H1 (cell line): ENCODE measurements around the gene LRRK1. TPM values are rescaled to one million over a fixed set of nuclear protein-coding genes. Genes with fewer than 3 reads are reported as not detected.

Source experiments
- ATF2 ChIP-seq: IDR thresholded peaks from 2 replicates; pipeline ENCODE4 v1.6.1; 2012; ENCODE audit warnings: low read length, inconsistent platforms
- polyA plus RNA-seq, 7 experiments: library from polyadenylated mRNA; depleted of rRNA in 3 of 7; stranded (reverse) in 5 of 7; unstranded in 2 of 7; fragments of >200 nt in 5 of 7; fragments of 200-250 nt in 2 of 7; gene quantifications; 1 replicate in 5 of 7; 2 replicates in 1 of 7; 4 replicates in 1 of 7; pipeline versions ENCODE4 v1.2.1 to v1.2.3, GENCODE V29; 2011 to 2013; ENCODE audit warnings: missing spikeins in 2 of 7, mixed read lengths in 2 of 7
- total RNA-seq: library from RNA; stranded (reverse); fragmentation: NEBNext Ultra II Directional; extraction: Animal tissue kit (Norgen Biotek cat#: 25700); gene quantifications from 2 replicates; pipeline ENCODE4 v1.2.1, GENCODE V29; 2021
- TF ChIP-seq, protein P1 (sequence below), 3 experiments: IDR thresholded peaks; 1 replicate in 2 of 3; 2 replicates in 1 of 3; pipeline versions ENCODE4 v1.5.1 to v1.6.1; 2011; ENCODE audit warnings: low read length in 3 of 3, mild to moderate bottlenecking in 3 of 3, inconsistent platforms in 2 of 3, low read depth in 1 of 3, moderate library complexity in 1 of 3; ENCODE audit not compliant: insufficient read depth in 1 of 3; ENCODE audit errors: control extremely low read depth in 1 of 3

Gene LRRK1
- total and polyA plus RNA-seq, 2 of the 8 experiments (the other 6 are each of a cell fraction or from before 2014, with no cell fraction given), result 1.2 to 3.6 TPM

- TF ChIP-seq, protein P1, sequence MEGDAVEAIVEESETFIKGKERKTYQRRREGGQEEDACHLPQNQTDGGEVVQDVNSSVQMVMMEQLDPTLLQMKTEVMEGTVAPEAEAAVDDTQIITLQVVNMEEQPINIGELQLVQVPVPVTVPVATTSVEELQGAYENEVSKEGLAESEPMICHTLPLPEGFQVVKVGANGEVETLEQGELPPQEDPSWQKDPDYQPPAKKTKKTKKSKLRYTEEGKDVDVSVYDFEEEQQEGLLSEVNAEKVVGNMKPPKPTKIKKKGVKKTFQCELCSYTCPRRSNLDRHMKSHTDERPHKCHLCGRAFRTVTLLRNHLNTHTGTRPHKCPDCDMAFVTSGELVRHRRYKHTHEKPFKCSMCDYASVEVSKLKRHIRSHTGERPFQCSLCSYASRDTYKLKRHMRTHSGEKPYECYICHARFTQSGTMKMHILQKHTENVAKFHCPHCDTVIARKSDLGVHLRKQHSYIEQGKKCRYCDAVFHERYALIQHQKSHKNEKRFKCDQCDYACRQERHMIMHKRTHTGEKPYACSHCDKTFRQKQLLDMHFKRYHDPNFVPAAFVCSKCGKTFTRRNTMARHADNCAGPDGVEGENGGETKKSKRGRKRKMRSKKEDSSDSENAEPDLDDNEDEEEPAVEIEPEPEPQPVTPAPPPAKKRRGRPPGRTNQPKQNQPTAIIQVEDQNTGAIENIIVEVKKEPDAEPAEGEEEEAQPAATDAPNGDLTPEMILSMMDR (IDR thresholded peaks at IDR 0.05; ENCODE audit: control extremely low read depth in 1 of 3, insufficient read depth in 1 of 3, low read depth in 1 of 3, low read length in 3 of 3), result no peak
- no peak for TF ChIP-seq ATF2
These were observed 196.9 kb downstream of the LRRK1 start (continued) for GRCh38 chr15:101115786-101116680.
